CD1c-positive myeloid dendritic cell (primary cell): ENCODE results near the gene UBN1.

Experiments
- DNase-seq: peaks from one replicate; pipeline ENCODE4 v3.0.0-alpha.2; 2016; ENCODE audit errors: extremely low spot score

UBN1 gene, protein sequence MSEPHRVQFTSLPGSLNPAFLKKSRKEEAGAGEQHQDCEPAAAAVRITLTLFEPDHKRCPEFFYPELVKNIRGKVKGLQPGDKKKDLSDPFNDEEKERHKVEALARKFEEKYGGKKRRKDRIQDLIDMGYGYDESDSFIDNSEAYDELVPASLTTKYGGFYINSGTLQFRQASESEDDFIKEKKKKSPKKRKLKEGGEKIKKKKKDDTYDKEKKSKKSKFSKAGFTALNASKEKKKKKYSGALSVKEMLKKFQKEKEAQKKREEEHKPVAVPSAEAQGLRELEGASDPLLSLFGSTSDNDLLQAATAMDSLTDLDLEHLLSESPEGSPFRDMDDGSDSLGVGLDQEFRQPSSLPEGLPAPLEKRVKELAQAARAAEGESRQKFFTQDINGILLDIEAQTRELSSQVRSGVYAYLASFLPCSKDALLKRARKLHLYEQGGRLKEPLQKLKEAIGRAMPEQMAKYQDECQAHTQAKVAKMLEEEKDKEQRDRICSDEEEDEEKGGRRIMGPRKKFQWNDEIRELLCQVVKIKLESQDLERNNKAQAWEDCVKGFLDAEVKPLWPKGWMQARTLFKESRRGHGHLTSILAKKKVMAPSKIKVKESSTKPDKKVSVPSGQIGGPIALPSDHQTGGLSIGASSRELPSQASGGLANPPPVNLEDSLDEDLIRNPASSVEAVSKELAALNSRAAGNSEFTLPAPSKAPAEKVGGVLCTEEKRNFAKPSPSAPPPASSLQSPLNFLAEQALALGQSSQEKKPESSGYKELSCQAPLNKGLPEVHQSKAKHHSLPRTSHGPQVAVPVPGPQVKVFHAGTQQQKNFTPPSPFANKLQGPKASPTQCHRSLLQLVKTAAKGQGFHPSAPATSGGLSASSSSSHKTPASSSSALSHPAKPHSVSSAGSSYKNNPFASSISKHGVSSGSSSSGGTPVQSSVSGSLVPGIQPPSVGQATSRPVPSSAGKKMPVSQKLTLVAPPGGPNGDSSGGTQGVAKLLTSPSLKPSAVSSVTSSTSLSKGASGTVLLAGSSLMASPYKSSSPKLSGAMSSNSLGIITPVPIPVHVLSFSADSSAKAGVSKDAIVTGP (N-terminal part only)

DNA sequence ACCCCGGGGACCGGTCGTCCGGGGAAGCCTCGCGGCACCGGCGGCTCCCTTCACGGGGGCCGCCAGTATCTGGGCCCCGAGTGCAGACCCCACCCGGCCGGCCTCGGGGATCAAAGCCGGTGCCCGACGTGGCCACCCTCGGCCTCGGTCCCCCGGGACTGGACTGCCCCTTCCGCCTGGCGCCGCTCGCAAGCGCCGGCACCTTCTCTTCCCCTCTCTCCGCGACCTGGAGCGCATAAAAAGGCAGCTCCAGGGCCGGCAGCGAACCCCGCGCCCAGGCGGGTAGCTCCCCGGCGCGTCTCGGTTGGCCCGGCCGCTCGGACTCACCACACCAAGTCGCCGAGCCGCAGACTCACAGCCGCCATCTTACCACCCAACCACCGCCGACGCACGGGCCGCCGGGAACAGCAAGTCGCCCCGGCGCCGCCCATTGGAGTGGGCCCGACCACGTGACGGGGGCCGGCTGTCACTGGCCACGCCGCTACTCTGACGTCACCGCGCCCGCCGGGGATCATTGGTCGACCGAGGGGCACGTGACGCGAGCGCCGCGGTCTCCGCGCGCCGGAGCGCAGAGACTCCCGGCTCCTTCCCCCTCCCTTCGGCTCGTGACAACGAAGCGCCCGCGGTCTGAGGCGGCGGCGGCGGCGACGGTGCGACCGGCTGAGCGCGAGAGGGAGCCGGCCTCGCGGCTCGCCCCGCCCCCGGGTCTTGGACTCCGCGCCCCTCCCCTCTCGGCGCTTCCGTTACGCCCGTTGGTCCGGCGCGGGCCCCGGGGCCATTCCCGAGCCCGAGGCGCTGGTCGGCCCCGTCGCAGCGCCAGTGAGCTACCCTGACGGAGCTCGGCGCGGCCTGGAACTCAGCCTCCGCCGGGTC is at the start of gene UBN1, which contains the start of gene GLYR1:
TSS of gene UBN1 (plus strand) at position 581 of the 873 bp plus-strand sequence. CDS start 5,437 bp downstream, outside the sequence.
TSS of gene GLYR1 (minus strand) at position 388 of the 873 bp plus-strand sequence. CDS start at position 365, 23 bp downstream.
- DNase-seq = peak; percentile 100

DNA sequence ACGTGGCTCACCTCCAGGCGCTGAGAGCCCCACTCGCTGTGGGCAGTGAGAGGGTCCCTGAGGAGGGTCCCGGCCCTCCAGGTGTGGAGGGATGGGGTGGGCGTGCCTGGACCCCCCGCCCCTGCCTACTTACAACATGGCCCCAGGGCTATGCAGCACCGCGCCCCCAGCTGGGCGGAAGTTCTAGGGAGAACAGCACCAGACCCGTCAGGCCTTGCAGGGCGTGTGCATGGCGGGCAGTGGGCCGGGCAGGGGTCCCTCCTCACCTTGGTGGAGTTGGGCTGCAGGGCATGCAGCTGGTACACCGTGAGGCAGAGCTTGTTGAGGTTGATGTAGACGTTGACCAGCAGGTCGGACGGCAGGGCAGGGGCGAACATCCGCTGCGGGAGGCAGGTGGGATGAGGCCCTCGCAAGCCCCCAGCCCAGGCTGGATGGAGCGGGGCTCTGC is 49.5 kb upstream of the UBN1 start:
- DNase-seq = no peak

DNA sequence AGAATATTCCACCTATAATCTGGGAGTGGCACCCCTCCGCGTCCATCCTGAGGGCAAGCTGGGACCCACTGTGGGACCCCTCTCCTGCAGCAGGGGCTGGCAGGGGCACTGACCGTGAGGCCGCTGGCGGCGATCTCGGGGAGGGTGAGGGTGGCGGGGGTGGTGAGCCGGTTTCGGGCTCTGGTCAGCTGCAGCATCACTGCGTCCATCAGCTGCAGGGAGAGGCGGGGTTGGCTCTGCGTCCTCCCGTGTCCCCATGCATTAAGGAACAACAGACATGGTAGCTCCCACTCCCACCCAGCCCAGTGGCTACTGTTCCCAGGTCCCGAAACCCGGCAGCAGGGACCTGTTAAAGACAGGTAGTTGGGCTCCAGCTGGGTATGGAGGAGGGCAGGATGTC is 48.8 kb upstream of the UBN1 start:
- no peak for DNase-seq

DNA sequence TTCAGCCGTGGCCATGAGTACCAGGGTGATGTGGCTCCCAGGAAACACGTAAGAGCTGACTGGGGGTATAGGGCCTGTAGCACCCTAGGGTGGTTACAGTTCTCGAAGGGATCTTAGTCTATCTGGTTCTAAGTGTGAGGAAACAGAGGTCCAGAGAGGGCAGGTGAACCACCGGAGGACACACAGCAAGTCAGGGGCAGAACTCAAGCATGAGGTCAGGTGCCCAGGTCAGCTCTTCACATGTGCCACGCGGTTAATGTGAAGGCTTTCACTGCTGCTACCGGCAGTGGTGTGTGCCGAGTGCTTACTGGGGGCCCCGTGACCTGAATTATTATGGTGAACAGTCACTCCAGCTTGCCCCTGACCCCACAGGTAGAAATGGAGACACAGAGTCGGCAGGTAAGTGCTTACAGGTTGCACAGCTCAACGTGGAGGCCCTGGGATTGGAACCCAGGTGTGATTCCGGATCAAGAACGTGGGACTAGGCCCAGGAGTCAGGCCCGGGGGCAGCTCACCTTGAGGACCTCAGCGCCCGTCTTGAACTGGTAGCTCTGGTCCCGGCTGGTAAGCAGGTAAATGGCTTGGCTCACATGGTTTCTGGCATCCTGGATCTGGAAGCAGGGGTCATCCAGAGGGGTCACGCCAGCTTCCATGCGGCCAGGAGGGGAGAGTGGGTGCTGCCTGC is 48.0 kb upstream of the UBN1 start:
- no peak for DNase-seq

DNA sequence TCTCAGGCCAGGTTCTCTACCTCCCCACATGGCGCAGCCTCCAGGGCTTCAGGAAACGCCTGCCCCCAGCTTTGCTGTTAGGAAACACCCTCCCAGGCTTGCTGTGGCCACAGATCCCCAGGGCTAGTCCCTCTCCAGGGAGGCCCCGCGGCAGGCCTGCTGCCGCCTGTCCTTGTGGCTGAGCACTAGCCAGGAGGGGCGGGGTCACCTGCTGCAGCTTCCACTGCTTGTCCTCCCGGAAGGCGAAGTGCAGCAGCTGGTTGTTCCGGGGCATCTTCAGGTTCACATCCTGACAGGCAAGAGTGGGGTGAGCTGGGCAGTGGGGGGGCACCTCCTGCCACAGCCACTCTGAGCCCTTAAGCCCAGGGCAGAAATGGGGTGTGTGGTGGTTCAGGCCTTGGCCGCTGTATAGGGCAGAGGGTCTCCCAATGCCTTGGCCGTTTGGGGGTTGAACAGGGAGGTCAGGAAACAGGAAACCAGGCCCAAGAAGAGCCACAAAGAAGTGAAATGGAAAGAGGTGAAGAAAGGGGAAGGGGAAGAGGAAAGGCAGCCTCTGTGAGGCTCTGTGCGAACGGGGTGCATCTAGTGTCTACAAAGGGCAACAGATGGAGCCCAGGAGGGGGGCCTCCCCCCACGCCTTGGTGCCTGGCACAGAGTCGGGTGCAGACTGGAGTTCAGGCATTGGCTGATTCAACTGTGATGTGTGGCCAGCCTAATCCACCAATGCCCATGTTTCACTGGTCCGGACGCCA is 46.8 kb upstream of the UBN1 start:
- DNase-seq = peak; percentile 6

DNA sequence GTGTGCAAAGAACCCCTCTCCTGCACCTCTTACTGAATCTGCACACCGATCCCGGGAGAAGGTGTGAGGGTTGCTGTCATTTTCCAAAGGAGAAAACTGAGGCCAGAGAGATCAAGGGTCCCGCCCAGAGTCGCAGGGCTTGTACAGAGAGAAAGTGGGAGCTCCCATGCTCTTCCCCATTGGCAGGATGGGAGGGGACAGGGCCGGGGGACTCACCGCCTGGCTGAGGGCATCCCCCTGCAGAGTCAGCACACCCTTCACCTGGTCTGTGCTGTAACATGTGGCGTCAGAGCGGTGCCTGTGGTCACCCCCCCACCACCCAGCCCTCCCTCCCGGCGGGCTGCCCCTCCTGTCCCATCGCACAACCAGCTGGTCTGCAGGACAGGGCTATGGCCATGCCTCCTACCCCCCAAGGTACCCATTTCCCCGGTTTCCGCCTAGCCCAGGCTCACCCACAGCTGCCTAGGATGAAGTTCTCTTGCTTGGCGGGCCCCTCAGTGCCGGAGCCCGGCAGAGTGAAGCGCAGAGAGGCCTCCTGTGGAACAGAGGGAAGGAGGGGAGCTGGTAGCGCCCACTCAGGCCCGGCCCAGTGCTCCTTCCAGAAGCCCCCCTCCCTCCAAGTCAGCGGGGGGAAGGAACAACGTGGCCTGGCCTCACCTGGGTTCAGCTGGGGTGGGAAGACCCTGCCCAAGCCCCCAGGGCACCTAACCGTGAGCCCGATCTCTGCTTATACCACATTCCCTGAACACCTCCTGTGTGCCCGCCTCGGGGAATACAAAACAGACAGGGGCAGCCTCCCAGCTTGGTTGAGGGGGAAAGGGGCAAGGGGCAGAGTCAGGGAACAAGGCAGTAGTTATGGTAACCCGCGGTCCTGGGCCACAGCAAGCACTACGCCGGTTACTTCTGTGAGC is 46.0 kb upstream of the UBN1 start:
- DNase-seq = no peak

DNA sequence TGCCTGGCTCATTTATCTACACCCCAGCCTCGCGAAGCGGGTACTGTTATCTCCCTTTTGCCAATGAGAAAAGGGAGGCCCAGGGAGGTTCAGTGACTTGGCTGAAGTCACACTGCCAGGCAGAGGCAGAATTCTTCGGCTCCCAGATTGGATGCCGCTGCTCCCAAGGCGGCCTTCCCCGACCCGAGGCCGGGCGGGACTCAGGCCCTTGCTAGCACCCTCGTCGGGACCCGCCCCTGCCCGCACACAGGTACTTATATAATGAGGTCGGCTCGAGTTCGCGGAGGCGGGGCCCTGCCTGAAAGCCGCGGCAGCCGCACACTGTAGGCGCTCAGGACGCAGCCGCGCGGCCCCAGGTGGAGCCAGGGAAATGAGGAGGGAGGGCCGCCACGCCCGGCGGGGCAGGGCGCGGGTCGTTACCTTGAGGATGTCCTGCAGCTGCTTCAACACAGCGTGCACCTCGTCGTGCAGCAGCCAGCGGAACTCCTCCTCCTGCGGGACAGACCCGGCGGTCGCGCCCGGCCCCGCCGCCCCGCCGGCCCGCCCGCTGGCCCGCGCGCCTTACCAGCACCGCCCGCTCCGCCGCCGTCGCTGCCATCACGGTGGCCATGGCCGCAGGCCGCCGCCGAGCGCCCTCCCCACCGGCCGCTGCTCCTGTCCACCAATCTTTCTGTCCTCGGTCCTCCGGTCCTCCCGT is 45.2 kb upstream of the UBN1 start, which contains the start of gene ROGDI:
TSS of gene ROGDI (minus strand) at position 672 of the 697 bp plus-strand sequence. CDS start at position 610, 62 bp downstream.
- DNase-seq = peak; percentile 69

DNA sequence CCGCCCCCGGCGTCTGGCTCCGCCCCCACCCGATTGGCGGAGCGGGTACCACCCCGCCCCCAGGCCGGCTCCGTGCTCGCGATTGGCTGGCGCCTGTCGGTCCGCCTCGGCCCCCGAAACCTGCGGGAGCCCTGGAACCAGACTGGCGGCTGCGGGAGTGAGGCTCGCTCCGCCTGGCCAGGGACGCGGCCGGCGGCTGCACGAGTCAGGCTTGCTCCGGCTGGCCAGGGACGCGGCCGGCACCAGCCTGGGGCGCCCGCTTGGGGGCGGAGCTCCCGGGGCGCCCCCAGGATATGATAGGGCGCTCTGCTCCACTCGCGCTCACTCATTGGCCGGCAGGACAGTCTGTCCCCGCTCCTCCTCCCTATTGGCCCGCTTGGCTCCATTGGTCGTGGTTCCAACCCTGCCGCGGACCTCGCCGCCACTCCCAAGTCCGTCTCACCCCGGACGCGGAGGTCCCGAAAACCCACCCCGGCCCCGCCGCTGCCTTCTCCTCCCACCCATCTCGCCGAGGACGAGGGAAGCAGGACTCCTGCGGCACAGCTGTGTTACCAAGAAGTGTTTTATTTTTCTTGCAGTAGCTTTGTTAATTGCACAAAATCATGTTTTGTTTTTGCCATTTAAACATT is 44.5 kb upstream of the UBN1 start:
- peak; percentile 94 for DNase-seq

DNA sequence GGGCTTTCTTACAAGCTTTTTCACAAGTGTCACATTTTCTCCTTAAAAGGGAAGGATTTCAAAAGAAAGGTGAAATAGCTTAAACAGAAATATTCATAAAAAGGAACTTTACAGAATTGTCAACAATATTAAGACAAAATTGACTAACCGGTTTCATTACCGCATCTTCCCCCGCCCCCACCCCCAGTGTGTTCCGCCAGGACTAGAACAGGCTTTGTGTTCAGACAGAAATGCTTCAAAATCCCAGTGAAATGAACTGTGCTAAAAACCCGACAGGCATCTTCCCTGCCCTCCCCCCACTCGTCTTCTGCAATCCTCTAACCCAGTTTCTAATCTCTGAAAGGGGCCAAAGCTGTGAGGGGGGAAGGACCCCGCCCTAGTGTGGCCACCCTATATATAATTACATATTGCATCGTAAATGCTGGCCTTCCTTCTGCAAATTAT is 43.9 kb upstream of the UBN1 start:
- peak; percentile 86 for DNase-seq

DNA sequence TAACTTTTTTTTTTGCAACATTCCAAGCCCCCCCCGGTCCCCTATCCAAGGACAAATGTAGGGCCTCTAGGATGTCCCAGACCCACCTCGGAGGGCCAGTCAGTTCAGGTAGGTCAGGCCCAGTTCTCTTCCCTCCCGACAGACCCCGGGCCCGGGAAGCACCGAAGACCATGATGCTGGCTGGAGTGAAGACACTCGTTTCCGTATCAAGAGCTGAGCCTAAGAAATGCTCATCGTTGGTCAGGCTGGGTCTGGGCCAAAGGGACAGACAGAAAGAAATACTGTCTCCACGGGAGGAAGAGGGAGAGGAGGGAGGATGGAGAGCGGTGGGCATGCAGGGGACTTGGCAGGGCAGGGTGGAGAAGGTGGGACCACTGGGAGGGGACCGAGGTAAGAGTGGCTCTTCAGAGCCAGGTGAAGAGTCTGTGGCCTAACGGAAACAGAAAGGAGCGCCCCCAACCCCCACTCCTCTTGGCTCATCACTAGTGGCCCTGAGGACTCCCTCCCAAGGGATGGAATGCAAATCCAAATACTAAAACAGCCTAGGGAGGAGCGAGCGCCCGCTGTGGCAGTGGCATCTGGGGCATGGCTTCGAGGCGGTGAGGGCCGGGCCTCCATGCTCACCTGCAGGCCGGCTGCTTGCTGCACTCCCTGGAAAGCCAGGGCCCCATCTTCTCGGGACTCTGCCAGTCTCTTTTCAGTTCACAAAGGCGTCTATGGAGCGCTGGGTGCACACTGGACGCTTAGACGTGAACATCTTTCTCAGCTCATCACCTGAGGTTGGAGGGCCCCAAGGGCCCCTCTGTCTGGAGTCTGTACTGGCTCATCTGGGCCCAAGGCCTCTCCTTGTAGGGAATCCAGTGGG is 43.2 kb upstream of the UBN1 start:
- no peak for DNase-seq

DNA sequence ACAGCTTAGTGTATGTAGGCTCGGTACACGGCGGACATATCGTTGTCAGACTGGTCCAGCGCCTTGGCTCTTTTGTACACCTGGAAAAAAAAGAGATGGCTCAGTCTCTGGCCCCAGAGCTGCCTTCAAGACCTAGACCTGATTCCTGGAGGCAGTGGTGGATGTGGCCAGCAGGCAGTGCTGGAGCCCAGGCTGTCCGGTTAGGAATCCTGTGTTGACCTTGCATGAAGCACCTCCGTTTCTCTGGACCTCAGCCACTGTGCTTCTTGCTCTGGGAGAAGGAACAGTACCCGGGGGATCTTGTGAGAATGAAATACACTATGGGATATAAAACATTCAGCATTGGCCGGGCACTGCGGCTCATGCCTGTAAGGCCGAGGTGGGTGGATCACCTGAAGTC is 42.0 kb upstream of the UBN1 start:
- DNase-seq = no peak

DNA sequence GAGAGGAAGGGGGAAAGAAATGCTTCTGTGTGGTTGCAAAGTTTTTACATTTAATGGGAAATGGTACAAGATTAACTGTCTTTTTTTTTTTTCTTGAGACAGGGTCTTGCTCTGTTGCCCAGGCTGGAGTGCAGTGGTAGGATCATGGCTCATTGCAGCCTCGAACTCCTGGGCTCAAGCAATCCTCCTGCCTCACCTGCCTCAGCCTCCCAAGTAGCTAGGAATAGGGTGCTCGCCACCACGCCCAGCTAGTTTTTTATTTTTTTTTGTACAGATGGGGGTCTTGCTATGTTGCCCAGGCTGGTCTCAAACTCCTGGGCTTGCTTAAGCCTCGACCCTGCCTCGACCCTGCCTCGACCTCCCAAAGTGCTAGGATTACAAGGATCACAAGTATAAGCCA is 41.0 kb upstream of the UBN1 start:
- DNase-seq = no peak

DNA sequence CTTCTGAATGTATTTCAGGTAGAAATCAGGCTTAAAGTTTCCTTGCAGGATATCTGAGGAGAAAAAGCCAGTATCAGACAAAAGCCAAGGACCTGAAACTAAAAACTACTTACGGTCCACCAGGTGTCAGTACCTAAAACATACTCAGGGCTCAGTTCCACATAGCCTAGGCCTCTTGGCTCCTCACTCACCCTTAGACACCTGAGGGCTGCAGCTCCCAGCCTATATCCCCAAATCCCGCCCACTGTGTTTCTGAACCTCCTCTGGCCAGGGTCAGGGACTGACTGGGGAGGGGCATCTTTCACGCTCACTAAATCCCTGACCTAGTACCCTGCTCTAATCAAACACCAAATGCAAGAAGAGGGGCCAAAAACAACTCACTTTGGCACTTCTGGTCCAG is 36.0 kb upstream of the UBN1 start:
- DNase-seq = no peak

DNA sequence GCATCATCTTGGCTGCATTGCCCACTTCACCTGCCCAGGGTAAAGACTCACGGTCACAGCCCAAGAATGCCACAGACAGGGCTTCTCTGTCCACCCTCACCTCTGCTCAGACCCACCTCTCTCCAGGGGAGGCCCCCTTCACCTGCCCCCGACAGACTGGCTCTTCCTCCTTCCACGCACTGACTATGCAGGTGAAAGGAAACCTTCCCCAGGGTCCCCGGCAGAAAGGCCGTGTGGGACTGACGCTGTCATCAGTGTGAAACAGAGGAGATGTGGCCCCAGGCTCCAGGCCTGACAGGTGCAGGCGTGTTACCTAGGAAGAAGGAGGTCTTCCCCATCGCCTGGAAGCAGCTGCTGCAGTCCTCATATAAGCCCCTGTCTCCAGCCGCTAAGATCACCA is 35.5 kb upstream of the UBN1 start:
- no peak for DNase-seq

DNA sequence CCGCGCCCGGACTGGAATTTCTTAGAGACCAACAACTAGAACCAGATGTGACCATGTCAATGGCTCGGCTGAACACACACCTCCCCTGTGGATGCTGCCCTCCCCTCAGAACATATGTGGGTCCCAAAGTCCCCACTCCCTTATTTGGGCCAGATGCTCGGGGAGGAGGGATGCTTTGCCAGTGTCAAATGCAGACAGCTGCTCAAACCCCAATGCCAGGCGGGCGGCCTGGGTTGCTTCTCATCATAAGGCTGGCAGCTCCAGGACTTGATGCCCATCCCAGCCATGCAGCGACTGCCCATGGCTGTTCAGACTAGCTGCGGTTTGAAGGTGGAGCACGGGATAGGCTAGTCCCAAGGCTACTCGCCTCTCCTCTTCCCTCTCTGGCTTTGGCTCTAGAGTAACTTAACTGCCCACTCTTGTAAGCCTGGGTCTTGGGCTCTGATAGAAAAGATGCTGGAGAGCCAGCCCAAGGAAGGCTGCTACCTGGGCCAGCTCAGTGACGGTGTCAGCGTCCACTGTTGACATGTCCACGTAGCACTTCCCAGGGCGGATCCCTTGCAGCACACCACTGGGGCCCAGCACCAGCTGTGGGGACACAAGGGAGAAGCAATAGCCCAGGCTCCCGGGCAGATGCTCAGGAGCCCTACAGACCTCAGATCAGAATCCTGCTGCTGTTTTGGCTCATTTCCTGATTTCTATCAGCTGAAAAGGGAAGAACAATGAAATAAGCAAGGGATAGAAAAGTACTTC is 33.9 kb upstream of the UBN1 start:
- no peak for DNase-seq

DNA sequence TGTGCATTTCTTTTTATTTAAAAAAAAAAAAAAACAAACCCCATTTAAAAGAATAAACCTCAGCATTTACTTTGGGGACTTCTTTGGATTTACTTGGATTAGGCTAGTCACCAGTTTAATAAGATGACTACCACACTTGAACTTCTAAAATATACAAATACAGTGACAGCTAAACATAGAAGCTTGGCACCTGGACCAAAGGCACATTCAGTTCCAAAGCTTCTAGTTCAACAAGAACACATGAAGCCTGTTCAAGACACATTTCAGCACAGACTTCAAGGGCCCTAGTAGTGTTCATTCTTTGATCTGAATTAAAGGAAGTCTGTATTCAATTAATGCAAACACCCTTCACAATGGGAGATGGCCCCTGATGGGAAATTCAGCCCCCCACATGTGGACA is 33.2 kb upstream of the UBN1 start:
- no peak for DNase-seq
